ENCODE data around the gene GALNTL6. TPM values are rescaled to one million over a fixed set of nuclear protein-coding genes. Genes with fewer than 3 reads are reported as not detected.

The GALNTL6 gene
- total and polyA plus RNA-seq, 2 donors (not counting 3 experiments of a cell fraction or from before 2014, with no cell fraction given): not detected

GRCh38 chr4:172168888-172169287 lies 355.7 kb downstream of the GALNTL6 start:
- H3K9me1 ChIP-seq (replicated peaks; ENCODE audit: control insufficient read depth, extremely low read depth, insufficient read depth, low read length): no peaks in the 10 kb centered on the region
- ChIA-PET POLR2A (no interaction called here), CTCF (no interaction called here)
- DNase-seq (ENCODE audit: low read depth, low spot score) (no peak), FAIRE-seq (no peak)
- no peaks in the 10 kb centered on the region for H3K36me3 ChIP-seq (ENCODE audit: control insufficient read depth in 2 of 2, extremely low read depth in 1 of 2, insufficient read depth in 2 of 2, low read length in 2 of 2)
- dilution Hi-C loops (cut with MboI; ENCODE audit: extremely low pct_ligation_motif_present, low sequenced_read_pairs) (no loop called here), intact Hi-C loops (cut with micrococcal nuclease) (no loop called here)
- no peak overlapping the region for H2AFZ ChIP-seq (ENCODE audit: low read depth, low read length)
- H4K20me1 ChIP-seq (replicated peaks; ENCODE audit: control insufficient read depth, extremely low read depth, insufficient read depth, low read length): no peaks in the 10 kb centered on the region
- TF ChIP-seq CTCF (IDR thresholded peaks at IDR 0.05; ENCODE audit: extremely low read depth in 1 of 2, insufficient read depth in 1 of 2, low read depth in 1 of 2, low read length in 2 of 2) (no peak), MYC (IDR thresholded peaks at IDR 0.05; ENCODE audit: low read depth, low read length) (no peak), FOS (IDR thresholded peaks at IDR 0.05; ENCODE audit: borderline replicate concordance, insufficient read depth, low read length) (no peak), MAX (IDR thresholded peaks at IDR 0.05; ENCODE audit: insufficient read depth, insufficient read length) (no peak), JUN (IDR thresholded peaks at IDR 0.05; ENCODE audit: borderline replicate concordance, insufficient read depth, insufficient read length, low read depth) (no peak)
- H3K27ac ChIP-seq (ENCODE audit: insufficient read depth, low read depth, low read length): no peak overlapping the region
- H3K4me2 ChIP-seq (ENCODE audit: insufficient read depth, low read length): no peak overlapping the region
- no TSS peak for BruUV-seq (replicated peaks)
- no peak overlapping the region for H3K9ac ChIP-seq (replicated peaks; ENCODE audit: extremely low read depth, insufficient read depth, low read length)
- H3K79me2 ChIP-seq (ENCODE audit: control insufficient read depth, insufficient read depth, low read length): no peaks in the 10 kb centered on the region
- H3K9me3 ChIP-seq (replicated peaks; ENCODE audit: control insufficient read depth, insufficient read depth, low read length): no peaks in the 10 kb centered on the region
- H3K4me3 ChIP-seq (replicated peaks in 1 of 3; ENCODE audit: insufficient read depth in 1 of 3, low read depth in 1 of 3, low read length in 3 of 3): no peak overlapping the region
- no peaks in the 10 kb centered on the region for H3K4me1 ChIP-seq (ENCODE audit: control insufficient read depth, extremely low read depth, insufficient read depth, low read length)
- H3K27me3 ChIP-seq (ENCODE audit: control insufficient read depth in 2 of 2, insufficient read depth in 2 of 2, low read length in 2 of 2): no peaks in the 10 kb centered on the region

- Histone ChIP-seq H3K4me1 (ENCODE audit: control insufficient read depth, extremely low read depth, insufficient read depth, low read length) (no peaks in the 10 kb centered on the region), H3K27me3 (ENCODE audit: control insufficient read depth in 2 of 2, insufficient read depth in 2 of 2, low read length in 2 of 2) (no peaks in the 10 kb centered on the region), H3K27ac (ENCODE audit: insufficient read depth, low read depth, low read length) (no peak overlapping the region), H3K79me2 (ENCODE audit: control insufficient read depth, insufficient read depth, low read length) (no peaks in the 10 kb centered on the region), H3K9me1 (replicated peaks; ENCODE audit: control insufficient read depth, extremely low read depth, insufficient read depth, low read length) (no peaks in the 10 kb centered on the region), H2AFZ (ENCODE audit: low read depth, low read length) (no peak overlapping the region), H3K36me3 (ENCODE audit: control insufficient read depth in 2 of 2, extremely low read depth in 1 of 2, insufficient read depth in 2 of 2, low read length in 2 of 2) (no peaks in the 10 kb centered on the region), H3K9me3 (replicated peaks; ENCODE audit: control insufficient read depth, insufficient read depth, low read length) (no peaks in the 10 kb centered on the region), H3K9ac (replicated peaks; ENCODE audit: extremely low read depth, insufficient read depth, low read length) (no peak overlapping the region), H3K4me2 (ENCODE audit: insufficient read depth, low read length) (no peak overlapping the region), H4K20me1 (replicated peaks; ENCODE audit: control insufficient read depth, extremely low read depth, insufficient read depth, low read length) (no peaks in the 10 kb centered on the region), H3K4me3 (replicated peaks in 1 of 3; ENCODE audit: insufficient read depth in 1 of 3, low read depth in 1 of 3, low read length in 3 of 3) (no peak overlapping the region)
- no TSS peak for BruUV-seq (replicated peaks)
- ChIA-PET CTCF (no interaction called here), POLR2A (no interaction called here)
- no peak for TF ChIP-seq FOS (IDR thresholded peaks at IDR 0.05; ENCODE audit: borderline replicate concordance, insufficient read depth, low read length)
- no peak for TF ChIP-seq GATA2 (IDR thresholded peaks at IDR 0.05; ENCODE audit: insufficient read depth, insufficient read length, low read depth, low read length)
- TF ChIP-seq MYC (IDR thresholded peaks at IDR 0.05; ENCODE audit: low read depth, low read length): no peak
- TF ChIP-seq POLR2AphosphoS5 (IDR thresholded peaks at IDR 0.05; ENCODE audit: insufficient read depth, low read depth, low read length): no peak
- TF ChIP-seq POLR2A (IDR thresholded peaks at IDR 0.05; ENCODE audit: low read depth, low read length): no peak
- no peak for TF ChIP-seq MAX (IDR thresholded peaks at IDR 0.05; ENCODE audit: insufficient read depth, insufficient read length)
- no peak for TF ChIP-seq JUN (IDR thresholded peaks at IDR 0.05; ENCODE audit: borderline replicate concordance, insufficient read depth, insufficient read length, low read depth)
- no peak for TF ChIP-seq CTCF (IDR thresholded peaks at IDR 0.05; ENCODE audit: extremely low read depth in 1 of 2, insufficient read depth in 1 of 2, low read depth in 1 of 2, low read length in 2 of 2)
- intact Hi-C loops (cut with micrococcal nuclease) (no loop called here), dilution Hi-C loops (cut with MboI; ENCODE audit: extremely low pct_ligation_motif_present, low sequenced_read_pairs) (no loop called here)
- DNase-seq (ENCODE audit: low read depth, low spot score) (no peak), FAIRE-seq (no peak)
Observed at GRCh38 chr4:172169871-172170270, 356.7 kb downstream of the GALNTL6 start.

Data from endothelial cell of umbilical vein (primary cell).